ENCODE measurements around the gene EVX2.
A peak's percentile ranks its signal among the peaks of the same experiment; 100 is the strongest.

The EVX2 gene

GRCh38 chr2:176079831-176080539 lies 3.8 kb downstream of the EVX2 start:
- H3K27ac ChIP-seq = no peak overlapping the region
- TF ChIP-seq ZFX (IDR thresholded peaks at IDR 0.05) = peak; percentile 31; the same call in 1 of the 2 replicates
- TF ChIP-seq, protein P1, sequence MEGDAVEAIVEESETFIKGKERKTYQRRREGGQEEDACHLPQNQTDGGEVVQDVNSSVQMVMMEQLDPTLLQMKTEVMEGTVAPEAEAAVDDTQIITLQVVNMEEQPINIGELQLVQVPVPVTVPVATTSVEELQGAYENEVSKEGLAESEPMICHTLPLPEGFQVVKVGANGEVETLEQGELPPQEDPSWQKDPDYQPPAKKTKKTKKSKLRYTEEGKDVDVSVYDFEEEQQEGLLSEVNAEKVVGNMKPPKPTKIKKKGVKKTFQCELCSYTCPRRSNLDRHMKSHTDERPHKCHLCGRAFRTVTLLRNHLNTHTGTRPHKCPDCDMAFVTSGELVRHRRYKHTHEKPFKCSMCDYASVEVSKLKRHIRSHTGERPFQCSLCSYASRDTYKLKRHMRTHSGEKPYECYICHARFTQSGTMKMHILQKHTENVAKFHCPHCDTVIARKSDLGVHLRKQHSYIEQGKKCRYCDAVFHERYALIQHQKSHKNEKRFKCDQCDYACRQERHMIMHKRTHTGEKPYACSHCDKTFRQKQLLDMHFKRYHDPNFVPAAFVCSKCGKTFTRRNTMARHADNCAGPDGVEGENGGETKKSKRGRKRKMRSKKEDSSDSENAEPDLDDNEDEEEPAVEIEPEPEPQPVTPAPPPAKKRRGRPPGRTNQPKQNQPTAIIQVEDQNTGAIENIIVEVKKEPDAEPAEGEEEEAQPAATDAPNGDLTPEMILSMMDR (conservative IDR thresholded peaks at IDR 0.05) = peak; percentile 89

DNA sequence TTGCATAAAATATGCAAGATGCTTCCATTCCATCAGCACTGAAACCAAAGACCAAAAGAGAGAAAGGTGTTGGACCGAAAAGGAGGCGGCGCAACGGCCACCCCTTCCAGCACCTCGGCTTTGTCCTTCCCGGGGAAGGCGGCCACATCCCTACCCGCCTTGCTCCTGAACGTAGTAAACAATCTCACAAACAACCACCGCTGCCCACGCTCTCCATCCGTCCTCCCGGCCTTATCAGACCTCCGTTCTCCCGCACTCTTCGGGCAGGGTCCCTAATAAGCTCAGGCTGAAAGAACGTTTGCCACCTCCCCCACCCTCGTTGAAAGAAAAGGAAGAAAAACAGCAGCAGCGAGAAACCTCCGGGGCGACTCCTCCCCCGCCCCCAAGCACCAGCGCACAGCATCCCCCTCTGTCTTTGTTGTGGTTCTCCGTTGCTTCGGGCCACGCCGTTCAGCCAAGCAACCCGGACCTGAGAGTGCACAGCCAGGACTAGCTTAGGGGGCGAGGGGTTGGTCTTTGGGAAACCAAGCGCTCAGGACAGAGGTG lies 4.4 kb downstream of the EVX2 start:
- no peak overlapping the region for H3K27ac ChIP-seq
- TF ChIP-seq, protein P1 (conservative IDR thresholded peaks at IDR 0.05) = no peak
- TF ChIP-seq ZFX (IDR thresholded peaks at IDR 0.05) = no peak

DNA sequence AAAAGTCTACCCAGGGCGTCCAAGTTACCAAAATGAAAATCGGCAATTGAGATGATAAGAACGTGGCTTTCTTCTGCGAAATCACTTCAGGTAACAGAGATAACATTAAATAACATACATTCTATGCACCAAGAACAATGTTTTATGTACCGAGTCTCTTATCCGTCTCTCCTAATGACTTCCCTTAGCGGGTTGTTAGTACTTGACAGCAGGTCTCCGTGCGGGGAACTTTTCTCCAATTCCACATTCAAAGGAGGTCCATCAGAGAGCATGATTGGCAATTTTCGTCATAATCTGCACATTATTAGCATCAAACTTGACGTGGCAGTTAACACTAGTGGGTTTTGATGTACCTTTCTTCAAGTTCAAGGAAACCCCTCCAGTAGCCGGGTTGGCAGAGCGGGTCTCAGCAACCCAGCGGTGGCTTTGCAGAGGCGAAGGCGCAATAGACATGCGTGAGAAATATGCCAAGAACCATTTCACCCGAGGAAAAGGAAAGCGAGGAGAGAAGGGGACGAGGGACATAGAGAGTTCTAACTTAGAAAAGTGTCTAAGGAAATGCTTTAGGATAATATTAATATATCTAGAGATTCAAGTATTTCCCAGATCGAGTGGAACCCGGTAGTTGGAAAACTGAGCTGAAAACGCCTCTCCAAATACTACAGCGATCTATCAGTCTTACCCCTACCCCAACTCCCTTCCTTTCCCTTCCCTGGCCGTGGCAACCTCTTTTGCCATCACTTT lies 5.0 kb downstream of the EVX2 start:
- TF ChIP-seq, protein P1 (conservative IDR thresholded peaks at IDR 0.05) = no peak
- TF ChIP-seq ZFX (IDR thresholded peaks at IDR 0.05) = no peak
- H3K27ac ChIP-seq = no peak overlapping the region

- TF ChIP-seq ZFX (IDR thresholded peaks at IDR 0.05) = no peak
- TF ChIP-seq, protein P1 (conservative IDR thresholded peaks at IDR 0.05) = no peak
- no peak overlapping the region for H3K27ac ChIP-seq
These were observed 7.0 kb downstream of the EVX2 start for GRCh38 chr2:176076796-176077195.

DNA sequence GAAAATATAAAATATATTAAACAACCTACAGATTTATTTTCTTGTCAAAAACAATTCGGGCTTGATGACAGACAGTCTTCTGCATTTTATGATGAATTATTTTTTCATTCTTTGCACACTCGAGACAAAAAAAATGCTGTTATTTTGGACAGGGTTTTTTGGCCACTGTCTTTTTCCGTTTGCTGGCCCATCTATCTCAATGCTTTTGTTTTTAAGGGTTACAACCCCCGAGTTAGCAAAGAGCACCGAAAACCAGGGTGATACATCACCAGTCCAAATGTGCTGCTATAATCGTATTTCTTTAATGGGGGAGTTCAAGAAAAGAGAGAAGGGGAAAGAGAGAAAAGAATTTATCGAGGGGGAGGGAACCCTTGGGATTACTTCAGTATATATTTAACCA lies 7.7 kb downstream of the EVX2 start:
- H3K27ac ChIP-seq = no peak overlapping the region
- TF ChIP-seq, protein P1 (conservative IDR thresholded peaks at IDR 0.05) = no peak
- no peak for TF ChIP-seq ZFX (IDR thresholded peaks at IDR 0.05)

DNA sequence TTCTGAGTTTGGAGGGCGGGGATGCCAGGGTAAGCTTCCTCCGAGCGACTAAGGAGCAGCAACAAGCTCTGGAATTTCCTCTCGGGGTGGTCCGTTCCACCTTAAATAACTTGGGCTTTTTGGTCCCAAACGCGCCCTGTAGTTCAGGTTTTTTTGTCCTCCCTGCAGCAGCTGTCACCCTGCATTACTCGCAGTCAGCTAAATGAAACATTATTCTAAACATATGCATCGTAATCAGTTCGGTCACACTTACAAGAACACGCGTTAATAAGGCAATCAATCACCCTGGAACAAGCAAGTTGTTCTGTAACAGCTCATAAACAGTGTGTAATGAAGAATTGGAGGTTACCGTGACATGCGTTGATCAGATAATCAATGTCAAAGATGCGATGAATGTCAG lies 8.3 kb downstream of the EVX2 start:
- no peak overlapping the region for H3K27ac ChIP-seq
- no peak for TF ChIP-seq ZFX (IDR thresholded peaks at IDR 0.05)
- TF ChIP-seq, protein P1 (conservative IDR thresholded peaks at IDR 0.05) = no peak

DNA sequence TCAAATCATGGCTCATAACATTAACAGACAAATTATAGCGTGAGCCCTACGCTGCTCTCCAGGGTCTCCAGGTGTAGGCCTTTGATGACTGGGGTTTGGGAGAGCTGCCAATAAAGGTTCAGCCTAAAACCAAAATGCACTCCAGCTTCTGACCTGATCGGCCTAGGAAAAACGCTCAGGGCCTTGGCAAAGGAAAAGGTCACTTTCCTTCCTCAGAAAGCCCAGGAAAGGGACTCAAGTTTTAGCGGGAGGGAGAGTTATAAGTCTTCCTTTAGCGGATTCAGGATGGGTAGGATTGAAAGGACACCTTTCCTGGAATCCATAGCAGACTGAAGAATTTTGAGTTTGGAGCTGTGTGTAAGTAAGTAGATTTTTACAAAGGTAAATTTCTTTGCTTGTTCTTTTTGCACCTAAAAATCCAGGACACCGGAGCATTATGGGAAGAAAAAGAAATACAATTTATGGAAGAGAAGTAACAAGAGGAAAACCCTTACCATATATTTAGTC lies 8.8 kb downstream of the EVX2 start:
- no peak overlapping the region for H3K27ac ChIP-seq
- TF ChIP-seq ZFX (IDR thresholded peaks at IDR 0.05) = no peak
- TF ChIP-seq, protein P1 (conservative IDR thresholded peaks at IDR 0.05) = no peak
